SJCRH30 (cell line): ENCODE measurements around the gene HSD17B2. TPM values are rescaled to one million over a fixed set of nuclear protein-coding genes. Genes with fewer than 3 reads are reported as not detected.
"Not testable (repeated sequence)": the region's sequence is repeated elsewhere in the genome, so short reads cannot be mapped to it uniquely, and the experiment has no call there.

ENCODE experiments used
- DNase-seq, 2 experiments: peaks; one replicate each; pipeline ENCODE4 v3.0.0-alpha.2; 2015 to 2020
- H3K27ac ChIP-seq: fragments of 250-450 bp; sonication (Bioruptor Pico); 2 replicates; pipeline ENCODE4 v1.5.1; 2020; ENCODE audit warnings: mild to moderate bottlenecking, moderate library complexity
- H3K27me3 ChIP-seq: fragments of 250-450 bp; sonication (Bioruptor Pico); 2 replicates; pipeline ENCODE4 v1.5.1; 2020; ENCODE audit warnings: mild to moderate bottlenecking, moderate library complexity
- H3K36me3 ChIP-seq: fragments of 250-450 bp; sonication (Bioruptor Pico); 2 replicates; pipeline ENCODE4 v1.5.1; 2020; ENCODE audit warnings: mild to moderate bottlenecking, moderate library complexity
- H3K4me1 ChIP-seq: fragments of 250-450 bp; sonication (Bioruptor Pico); 2 replicates; pipeline ENCODE4 v1.5.1; 2020; ENCODE audit warnings: mild to moderate bottlenecking, moderate library complexity
- H3K4me3 ChIP-seq: fragments of 250-450 bp; sonication (Bioruptor Pico); 2 replicates; pipeline ENCODE4 v1.5.1; 2020; ENCODE audit warnings: mild to moderate bottlenecking, moderate library complexity
- H3K9me3 ChIP-seq: fragments of 250-450 bp; sonication (Bioruptor Pico); replicated peaks from 2 replicates; pipeline ENCODE4 v1.5.1; 2020; ENCODE audit warnings: mild to moderate bottlenecking, moderate library complexity
- total RNA-seq: library from RNA; depleted of rRNA; stranded (reverse); fragments of >200 nt; shearing (Covaris generic); gene quantifications from 2 replicates; pipeline ENCODE4 v1.2.3, GENCODE V29; 2014; rRNA removed

Gene HSD17B2
- total RNA-seq, 1 experiment from 2014 or later, result not detected

DNA sequence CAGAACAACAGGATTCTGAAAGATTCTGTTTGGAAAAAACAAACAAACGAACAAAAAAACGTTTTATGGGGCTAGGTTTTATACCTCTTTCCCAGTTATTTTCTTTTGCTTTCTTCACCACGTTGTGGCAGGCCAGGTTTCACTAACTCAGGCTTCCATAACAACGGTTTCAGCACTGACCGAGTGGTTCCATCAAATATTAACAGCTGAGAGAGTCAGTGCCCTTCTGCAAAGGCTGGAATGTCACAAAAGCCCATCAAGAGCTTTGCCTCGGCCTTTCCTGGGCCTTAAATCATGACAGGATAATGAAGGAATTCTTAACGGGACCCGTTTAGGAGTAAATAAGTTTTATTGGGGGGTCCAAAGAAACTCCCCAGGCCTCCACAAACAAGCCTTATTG, 100.8 kb downstream of the HSD17B2 start:
- no peaks in the 10 kb centered on the region for H3K27me3 ChIP-seq
- no peak overlapping the region for H3K27ac ChIP-seq
- no peak overlapping the region for H3K4me3 ChIP-seq
- H3K9me3 ChIP-seq, result no peaks in the 10 kb centered on the region
- DNase-seq, result no peak
- no peaks in the 10 kb centered on the region for H3K4me1 ChIP-seq
- H3K36me3 ChIP-seq, result no peaks in the 10 kb centered on the region

DNA sequence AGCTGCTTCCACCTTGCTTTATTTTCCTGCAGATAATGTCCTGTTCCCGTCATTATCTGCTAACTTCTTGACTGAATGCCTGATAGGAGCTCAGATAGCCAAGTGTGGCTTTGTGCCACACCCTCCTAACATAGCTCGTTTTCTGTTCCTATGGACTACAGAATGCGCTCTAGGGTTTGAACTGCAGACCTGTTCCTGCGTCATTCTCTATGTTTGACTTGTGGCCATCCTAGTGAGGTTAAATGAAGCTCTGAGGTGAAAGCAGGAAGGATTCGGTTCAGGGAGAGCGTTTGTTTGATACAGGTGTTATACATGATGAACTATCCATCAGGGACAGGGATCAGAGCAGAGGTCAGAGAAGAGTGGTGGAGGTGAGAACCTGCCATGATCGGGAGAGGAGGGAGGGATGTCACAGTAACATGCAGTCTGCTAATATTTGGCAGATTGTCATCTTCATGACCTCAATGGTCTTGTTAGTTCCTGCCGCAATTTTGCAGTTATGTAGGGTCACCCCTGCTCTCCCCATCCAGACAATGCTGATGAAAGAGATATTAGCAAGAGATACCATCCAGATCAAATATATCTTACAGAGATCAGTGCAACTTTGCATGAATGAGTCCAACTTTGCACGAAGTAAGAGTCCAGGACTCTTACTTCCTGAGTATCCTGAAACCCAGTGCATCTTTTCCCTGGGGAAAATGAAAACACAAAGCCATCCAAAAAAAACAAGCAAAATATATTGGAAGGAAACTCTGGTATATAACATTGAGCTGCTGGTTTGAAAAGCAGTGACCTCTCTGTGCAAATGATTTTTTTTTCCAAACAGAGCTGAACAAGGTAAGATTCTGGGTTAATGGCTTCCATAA, 102.1 kb downstream of the HSD17B2 start:
- DNase-seq, result no peak
- no peaks in the 10 kb centered on the region for H3K27me3 ChIP-seq
- H3K36me3 ChIP-seq, result no peaks in the 10 kb centered on the region
- no peaks in the 10 kb centered on the region for H3K4me1 ChIP-seq
- H3K4me3 ChIP-seq, result no peak overlapping the region
- H3K27ac ChIP-seq, result no peak overlapping the region
- no peaks in the 10 kb centered on the region for H3K9me3 ChIP-seq

DNA sequence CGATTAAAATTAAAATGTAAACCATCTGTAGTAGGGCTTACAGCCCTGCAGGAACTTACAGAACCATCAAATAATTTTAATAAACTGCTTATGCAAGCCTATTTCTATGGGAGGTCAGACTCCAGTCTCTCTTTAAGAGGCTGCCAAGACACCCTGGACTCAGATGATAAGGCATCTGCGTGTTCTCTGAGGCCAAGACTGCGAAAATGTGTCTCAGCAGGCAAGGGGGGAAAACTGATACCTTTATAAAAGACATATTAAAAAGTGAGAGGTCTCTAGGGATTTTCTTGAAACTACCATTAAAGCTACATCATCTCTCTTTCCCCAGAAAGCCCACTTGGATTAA, 102.7 kb downstream of the HSD17B2 start:
- Histone ChIP-seq H3K27me3 (no peaks in the 10 kb centered on the region), H3K36me3 (no peaks in the 10 kb centered on the region), H3K4me1 (no peaks in the 10 kb centered on the region), H3K4me3 (no peak overlapping the region), H3K9me3 (no peaks in the 10 kb centered on the region), H3K27ac (no peak overlapping the region)
- DNase-seq, result no peak

DNA sequence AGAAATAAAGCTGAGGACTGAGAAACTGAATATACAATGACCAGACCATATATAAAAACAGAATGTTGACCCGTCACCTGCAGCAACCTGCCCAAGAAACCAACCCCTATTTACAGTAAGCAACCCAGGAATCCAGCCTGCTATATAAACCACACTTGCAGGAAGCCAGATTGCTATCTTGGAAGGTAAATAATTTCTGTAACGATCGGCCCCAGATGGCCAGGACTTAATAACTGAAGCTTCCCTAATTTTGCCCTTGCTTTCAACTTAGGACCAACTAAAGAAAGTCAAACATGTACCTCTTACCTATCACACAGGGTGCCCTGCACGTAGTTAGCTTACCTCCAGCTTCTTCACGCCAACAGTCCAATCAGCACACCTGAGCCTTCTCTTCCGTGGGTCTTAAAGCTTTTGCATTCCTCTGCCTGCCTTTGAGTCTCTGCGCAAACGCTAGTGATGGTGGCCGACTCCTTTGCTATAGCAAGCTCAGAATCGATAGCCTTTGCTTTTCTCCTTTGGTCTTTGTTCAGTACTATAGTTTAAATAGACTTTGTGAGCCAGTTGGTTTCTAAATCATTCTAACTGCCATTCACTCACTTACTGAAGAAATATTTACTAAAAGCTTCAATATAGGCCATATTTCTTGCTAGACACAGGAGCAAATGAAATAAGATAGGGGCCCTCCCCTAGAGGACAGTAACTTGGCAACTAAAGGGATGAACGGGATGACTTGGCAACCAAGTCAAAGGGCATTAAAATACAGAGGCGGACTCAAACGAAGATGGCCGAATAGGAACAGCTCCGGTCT, 103.6 kb downstream of the HSD17B2 start:
- Histone ChIP-seq H3K36me3 (no peaks in the 10 kb centered on the region), H3K4me3 (no peak overlapping the region), H3K27ac (no peak overlapping the region), H3K4me1 (no peaks in the 10 kb centered on the region), H3K9me3 (no peaks in the 10 kb centered on the region), H3K27me3 (no peaks in the 10 kb centered on the region)
- DNase-seq, result no peak

DNA sequence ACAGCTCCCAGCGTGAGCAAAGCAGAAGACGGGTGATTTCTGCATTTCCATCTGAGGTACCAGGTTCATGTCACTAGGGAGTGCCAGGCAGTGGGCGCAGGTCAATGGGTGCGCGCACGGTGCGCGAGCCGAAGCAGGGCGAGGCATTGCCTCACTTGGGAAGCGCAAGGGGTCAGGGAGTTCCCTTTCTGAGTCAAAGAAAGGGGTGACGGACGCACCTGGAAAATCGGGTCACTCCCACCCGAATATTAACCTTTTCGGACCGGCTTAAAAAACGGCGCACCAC, 104.2 kb downstream of the HSD17B2 start:
- not testable (repeated sequence) for H3K4me1 ChIP-seq, H3K36me3 ChIP-seq, H3K4me3 ChIP-seq, H3K27ac ChIP-seq, H3K9me3 ChIP-seq, DNase-seq, H3K27me3 ChIP-seq

DNA sequence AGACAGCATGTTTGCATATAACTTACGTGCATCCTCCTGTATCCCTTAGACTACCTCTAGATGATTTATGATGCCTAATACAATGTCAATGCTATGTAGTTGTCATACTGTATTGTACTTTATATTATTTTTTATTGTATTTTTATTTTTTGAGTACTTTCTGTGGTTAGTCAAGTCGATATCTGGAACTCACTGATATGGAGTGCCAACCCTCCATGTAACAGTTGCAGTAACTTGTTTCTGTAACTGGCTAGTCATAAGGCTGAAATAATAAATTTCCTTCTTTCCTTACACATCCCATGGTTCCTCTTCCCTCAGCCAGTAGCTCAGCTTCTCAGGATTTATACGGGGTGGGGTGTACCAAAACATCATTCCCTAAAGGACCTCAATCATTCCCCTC, 111.5 kb downstream of the HSD17B2 start:
- H3K9me3 ChIP-seq, result no peaks in the 10 kb centered on the region
- no peak for DNase-seq
- H3K36me3 ChIP-seq, result peaks cover 3% of the 10 kb centered on the region; the same call in 1 of the 2 replicates
- no peak overlapping the region for H3K27ac ChIP-seq
- H3K27me3 ChIP-seq, result no peaks in the 10 kb centered on the region
- no peaks in the 10 kb centered on the region for H3K4me1 ChIP-seq
- H3K4me3 ChIP-seq, result no peak overlapping the region

DNA sequence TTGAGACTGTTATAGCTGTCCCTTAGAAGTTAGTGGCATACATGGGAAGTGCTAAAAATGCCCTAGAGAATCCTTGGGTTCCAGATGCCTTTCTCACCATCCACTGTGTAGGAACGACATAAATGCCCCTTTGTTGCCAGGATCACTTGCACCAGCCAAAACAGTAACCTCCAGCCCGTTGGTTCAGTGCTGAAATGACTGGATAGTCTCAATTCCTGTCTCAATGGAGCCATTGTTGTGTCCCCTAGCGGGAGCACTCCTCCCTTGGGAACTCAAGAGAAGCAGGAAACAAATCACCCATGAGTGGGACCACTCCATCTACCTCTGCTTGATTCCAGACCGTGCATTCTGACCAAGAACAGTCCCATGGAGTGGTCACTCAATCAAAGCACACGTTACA, 111.9 kb downstream of the HSD17B2 start:
- DNase-seq, result no peak
- Histone ChIP-seq H3K36me3 (peaks cover 3% of the 10 kb centered on the region; the same call in 1 of the 2 replicates), H3K27ac (no peak overlapping the region), H3K4me3 (no peak overlapping the region), H3K27me3 (no peaks in the 10 kb centered on the region), H3K9me3 (no peaks in the 10 kb centered on the region), H3K4me1 (no peaks in the 10 kb centered on the region)

DNA sequence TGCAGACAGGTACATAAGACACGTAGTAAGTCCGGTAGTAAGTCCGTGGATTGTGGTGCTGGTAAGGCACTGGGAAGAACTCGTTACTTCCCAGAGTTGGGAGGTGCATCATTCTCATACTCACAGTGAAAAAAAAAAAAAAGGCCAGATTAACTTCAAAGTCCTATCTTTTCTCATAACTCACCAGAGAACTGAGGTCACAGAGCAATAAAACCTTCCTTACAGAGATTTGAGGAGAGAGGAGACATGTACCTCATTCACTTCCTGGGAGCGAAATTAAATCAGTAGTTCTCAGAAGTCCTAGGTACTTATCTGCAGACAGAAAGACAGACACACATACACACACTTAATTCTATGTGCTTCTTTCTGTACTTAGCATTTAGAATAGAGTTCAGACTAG, 112.5 kb downstream of the HSD17B2 start:
- Histone ChIP-seq H3K9me3 (no peaks in the 10 kb centered on the region), H3K4me1 (no peaks in the 10 kb centered on the region), H3K27ac (no peak overlapping the region), H3K4me3 (no peak overlapping the region), H3K36me3 (peaks cover 3% of the 10 kb centered on the region; the same call in 1 of the 2 replicates), H3K27me3 (no peaks in the 10 kb centered on the region)
- no peak for DNase-seq

Other genes with a start within 250 kb of the HSD17B2 start
- gene SDR42E1, start 23.8 kb upstream of the HSD17B2 start, total RNA-seq, result 0.47 and 1.1 TPM in 2 replicates
- 31.0 and 35.5 TPM in 2 replicates for gene MPHOSPH6, start 135.0 kb downstream of the HSD17B2 start, total RNA-seq